GM18907 (cell line): ENCODE measurements around the gene CDH16.
"Not testable (repeated sequence)": the region's sequence is repeated elsewhere in the genome, so short reads cannot be mapped to it uniquely, and the experiment has no call there.

Experiments
- ATAC-seq: cut with Tn5 transposase; IDR thresholded peaks from one replicate; pipeline ENCODE4 v1.9.1; 2021; ENCODE audit warnings: mild to moderate bottlenecking, moderate library complexity; ENCODE audit not compliant: unreplicated experiment

CDH16 gene

DNA sequence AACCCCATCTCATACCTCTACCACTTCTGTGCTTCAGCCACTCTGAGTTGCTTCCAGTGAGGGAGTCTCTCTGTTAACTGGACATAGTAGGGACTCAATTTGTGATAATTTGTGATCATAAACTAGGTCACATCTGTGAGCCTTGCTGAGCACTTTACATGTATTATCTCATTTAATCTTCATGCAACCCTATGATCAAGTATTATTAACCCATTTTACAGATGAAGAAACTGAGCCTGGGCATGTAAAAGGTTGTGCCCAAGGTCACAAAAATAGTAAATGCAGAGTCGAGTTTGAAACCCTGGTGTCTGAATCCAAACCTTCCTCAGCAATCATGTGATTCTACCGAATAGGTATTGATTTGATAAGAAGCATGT, 19.8 kb downstream of the CDH16 start:
- no peak for ATAC-seq

GRCh38 chr16:66898207-66898606, 20.5 kb downstream of the CDH16 start:
- ATAC-seq = no peak

DNA sequence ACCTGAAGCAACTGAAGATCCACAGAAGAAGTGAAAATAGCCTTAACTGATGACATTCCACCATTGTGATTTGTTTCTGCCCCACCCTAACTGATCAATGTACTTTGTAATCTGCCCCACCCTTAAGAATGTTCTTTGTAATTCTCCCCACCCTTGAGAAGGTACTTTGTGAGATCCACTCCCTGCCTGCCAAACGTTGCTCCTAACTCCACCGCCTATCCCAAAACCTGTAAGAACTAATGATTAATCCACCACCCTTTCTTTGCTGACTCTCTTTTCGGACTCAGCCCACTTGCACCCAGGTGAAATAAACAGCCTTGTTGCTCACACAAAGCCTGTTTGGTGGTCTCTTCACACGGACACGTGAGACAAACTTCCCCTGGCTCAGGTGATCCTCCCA, 22.0 kb downstream of the CDH16 start:
- not testable (repeated sequence) for ATAC-seq

DNA sequence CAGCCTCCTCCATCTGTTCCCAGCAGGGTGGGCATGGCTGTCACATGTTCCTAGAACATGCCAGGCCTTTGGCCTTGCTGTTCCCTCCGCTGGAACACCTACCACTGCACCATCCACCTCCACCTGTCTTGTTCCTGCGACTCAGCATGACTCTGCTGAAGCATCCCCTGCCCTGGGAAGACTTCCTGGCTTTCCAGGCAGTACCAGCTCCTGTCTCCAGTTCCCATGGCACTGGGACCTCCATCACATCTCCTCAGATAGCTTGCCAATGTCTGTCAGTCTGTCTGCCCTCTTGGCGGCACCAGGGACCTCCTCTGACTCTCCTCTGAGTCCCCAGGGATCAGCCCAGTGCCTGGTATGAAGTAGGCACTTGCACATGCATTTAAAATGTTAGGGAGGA, 22.7 kb downstream of the CDH16 start:
- ATAC-seq = no peak

DNA sequence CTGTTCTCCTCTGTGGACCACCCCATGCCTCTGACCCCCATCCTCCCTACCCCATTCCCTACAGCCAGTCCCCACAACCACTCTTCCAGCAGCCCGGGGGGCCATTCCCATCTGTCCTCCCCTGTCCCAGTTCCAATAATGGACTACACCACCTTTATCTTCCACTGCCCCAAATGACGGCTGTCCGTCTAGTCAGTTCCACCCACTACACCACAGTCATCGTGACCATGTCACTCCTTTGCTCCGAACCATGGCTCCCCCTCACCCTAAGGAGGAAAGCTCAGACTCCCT, 23.1 kb downstream of the CDH16 start:
- no peak for ATAC-seq

DNA sequence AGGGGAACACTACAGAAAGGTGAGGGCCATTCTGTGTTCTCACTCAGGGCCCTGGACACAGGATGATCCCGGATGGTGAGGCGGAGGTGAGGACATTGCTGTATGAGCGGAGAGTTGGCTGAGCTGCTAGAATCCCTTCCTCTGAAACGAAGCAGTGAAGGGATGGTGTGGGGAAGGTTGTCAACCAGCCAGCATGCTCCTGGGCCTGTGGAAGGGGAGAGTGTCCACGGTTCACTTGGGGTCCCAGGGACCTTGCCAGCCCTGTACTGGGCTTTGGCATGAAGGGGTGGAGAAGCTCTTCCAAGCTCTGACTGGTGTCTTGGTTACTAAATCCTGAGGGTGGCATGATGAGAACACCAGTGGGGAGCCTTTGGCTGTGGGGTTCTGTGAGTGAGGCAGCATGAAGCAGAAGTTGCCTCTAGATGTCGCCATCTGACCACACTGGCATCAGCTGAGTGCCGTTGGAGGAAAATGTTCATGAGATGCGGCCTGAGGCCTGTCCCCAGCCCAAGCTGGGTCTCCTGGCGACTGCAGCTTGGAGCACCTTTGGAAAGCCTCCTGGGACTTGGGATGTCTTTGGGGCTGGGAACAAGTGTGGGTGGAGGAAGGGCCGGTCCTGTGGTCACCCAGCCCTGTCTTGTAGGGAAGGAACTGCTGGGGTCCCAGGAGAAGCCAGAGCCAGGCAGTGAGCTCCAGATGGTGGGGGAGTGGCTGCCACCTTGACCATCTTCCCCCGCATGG, 23.6 kb downstream of the CDH16 start:
- ATAC-seq = no peak

GRCh38 chr16:66894055-66894454, 24.6 kb downstream of the CDH16 start:
- no peak for ATAC-seq

- no peak for ATAC-seq
These were observed 26.9 kb downstream of the CDH16 start for GRCh38 chr16:66891797-66892196.

GRCh38 chr16:66891360-66891759, 27.3 kb downstream of the CDH16 start:
- ATAC-seq = no peak

- ATAC-seq = no peak
These were observed 27.9 kb downstream of the CDH16 start for GRCh38 chr16:66890799-66891198.

DNA sequence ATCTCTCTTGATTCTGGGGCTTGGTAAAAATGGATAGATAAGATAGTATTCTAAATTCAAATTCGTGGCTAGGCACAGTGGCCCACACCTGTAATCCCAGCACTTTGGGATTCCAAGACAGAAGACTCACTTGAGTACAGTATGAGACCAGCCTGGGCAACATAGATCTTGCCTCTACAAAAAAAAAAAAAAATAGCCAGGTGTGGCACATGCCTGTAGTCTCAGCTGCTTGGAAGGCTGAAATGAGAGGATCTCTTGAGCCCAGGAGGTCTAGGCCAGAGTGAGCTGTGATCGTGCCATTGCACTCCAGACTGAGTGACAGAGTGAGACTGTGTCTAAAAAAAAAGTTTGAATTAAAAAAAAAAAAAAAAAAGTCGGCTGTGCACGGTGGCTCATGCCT, 29.1 kb downstream of the CDH16 start:
- ATAC-seq = no peak

DNA sequence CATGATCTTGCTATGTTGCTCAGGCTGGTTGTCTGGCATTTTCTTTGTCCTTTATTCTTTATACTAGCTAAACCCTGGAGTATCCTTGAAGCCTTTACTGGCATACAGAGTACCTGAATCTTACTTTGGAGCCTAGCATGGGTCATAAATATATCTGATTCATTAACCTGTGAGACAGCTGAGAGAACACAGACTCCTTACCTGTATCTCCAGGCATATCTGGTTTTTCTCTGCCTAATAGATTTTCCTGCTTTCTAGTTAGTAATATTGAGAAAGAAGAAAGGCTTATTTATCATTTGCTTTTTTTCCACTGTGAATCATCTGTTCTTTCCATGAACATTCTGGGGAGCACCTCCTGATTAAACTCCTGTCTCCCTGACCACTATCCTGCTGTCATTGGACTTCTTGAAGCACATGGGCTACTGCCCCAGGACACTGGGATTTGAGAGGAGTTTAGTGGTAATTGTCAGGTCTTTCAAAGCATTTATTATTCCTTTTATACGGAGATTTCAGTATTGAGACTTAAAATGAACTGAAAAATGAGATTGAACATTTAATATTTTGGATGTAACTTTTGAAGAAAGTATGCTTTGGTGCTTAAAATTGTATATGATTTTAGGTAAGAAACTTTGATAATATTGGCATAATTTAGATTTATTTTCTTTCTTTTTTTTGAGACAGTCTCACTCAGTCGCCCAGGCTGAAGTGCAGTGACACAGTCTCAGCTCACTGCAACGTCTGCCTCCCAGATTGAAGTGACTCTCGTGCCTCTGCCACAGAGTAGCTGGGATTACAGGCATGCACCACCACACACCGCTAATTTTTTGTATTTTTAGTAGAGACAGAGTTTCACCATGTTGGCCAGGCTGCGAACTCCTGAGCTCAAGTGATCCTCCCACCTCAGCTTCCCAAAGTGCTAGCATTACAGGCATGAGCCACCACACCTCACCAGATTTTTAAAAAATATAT, 29.8 kb downstream of the CDH16 start:
- no peak for ATAC-seq

GRCh38 chr16:66886914-66887313, 31.8 kb downstream of the CDH16 start:
- ATAC-seq = no peak

GRCh38 chr16:66886321-66886720, 32.4 kb downstream of the CDH16 start:
- no peak for ATAC-seq

GRCh38 chr16:66885491-66885890, 33.2 kb downstream of the CDH16 start:
- ATAC-seq = no peak

DNA sequence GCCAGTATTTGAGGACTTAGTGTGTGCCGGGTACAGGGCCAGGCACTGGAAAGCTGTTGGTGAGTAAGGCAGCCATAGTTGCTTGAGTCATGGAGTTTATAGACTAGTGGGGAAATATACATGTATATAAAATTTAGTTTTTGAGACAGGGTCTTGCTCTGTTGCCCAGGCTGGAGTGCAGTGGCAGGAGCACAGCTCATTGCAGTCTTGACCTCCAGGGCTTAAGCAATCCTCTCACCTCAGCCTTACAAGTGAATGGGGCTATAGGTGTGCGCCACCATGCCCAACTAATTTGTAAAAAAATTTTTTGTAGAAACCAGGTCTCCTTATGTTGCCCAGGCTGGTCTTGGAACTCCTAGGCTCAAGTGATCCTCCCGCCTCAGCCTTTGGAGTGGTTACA, 36.0 kb downstream of the CDH16 start:
- ATAC-seq = no peak

GRCh38 chr16:66881964-66882508, 36.6 kb downstream of the CDH16 start:
- no peak for ATAC-seq

GRCh38 chr16:66881560-66881959, 37.1 kb downstream of the CDH16 start:
- no peak for ATAC-seq

DNA sequence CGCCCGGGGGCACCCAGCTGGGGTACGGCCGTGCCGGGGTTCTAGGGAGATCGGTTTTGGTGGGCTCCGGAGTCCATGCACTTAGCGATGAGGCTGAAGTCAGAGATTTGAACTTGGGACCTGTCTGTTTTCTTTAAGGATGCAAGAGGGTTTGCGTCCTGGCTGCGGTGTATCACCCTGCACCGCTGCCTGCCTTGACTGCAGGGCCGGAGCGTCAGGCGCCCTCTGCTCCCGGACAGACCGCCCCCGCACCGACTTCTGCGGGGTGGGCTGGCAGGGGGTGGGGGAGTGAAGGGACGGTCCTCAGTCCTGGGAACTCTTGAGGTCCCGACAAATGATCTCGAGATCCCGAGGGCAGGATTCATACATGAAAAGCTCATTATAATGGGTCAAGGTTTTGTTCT, 37.7 kb downstream of the CDH16 start:
- ATAC-seq = no peak

GRCh38 chr16:66880288-66881013, 38.2 kb downstream of the CDH16 start, which contains the start of gene PDP2:
TSS of gene PDP2 (plus strand) at chr16:66880515. CDS start at chr16:66884285, 3,770 bp downstream.
- ATAC-seq = peak; percentile 97

DNA sequence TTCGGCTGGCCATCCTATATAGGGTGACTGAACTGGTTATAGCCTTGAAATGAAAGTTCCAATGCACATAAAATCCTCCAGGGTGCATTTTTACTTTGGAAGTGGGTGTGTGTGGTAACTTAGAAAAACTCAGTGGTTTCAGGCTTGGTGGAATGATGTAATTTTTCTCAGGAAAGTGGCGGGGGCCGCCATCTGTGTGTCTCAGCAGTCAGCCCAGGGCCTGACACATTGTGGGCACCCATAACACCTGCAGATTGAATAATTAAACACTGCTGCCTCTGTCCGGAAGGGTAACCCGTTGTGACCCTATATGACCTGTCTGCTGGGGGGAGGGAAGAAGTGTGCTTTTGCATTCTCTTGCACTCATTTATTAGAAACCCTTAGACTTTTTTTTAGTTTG, 40.6 kb downstream of the CDH16 start:
- no peak for ATAC-seq
